A204.1 (cell line): Measurements from ENCODE around the gene AMN.

Experiments used
- FAIRE-seq: peaks from 2 replicates; lab custom pipeline; 2012; peaks lifted over from hg19 to GRCh38; lab: Jason Lieb, UNC

AMN gene

GRCh38 chr14:102944448-102945330 is 22.2 kb downstream of the AMN start:
- no peak for FAIRE-seq

- no peak for FAIRE-seq
Measured at GRCh38 chr14:102945346-102946130, 23.1 kb downstream of the AMN start.

- FAIRE-seq = no peak
Measured at GRCh38 chr14:102947321-102948103, 25.0 kb downstream of the AMN start.

- no peak for FAIRE-seq
Measured at GRCh38 chr14:102948698-102949061, 26.2 kb downstream of the AMN start.

GRCh38 chr14:102949062-102949800 is 26.8 kb downstream of the AMN start:
- no peak for FAIRE-seq

GRCh38 chr14:102949801-102950451 is 27.5 kb downstream of the AMN start:
- no peak for FAIRE-seq

- FAIRE-seq = no peak
Measured at GRCh38 chr14:102951034-102951433, 28.6 kb downstream of the AMN start.

- FAIRE-seq = no peak
Measured at GRCh38 chr14:102951799-102952198, 29.3 kb downstream of the AMN start.

- FAIRE-seq = no peak
Measured at GRCh38 chr14:102952276-102952675, 29.8 kb downstream of the AMN start.

GRCh38 chr14:102953100-102953499 is 30.6 kb downstream of the AMN start:
- no peak for FAIRE-seq

- FAIRE-seq = no peak
Measured at GRCh38 chr14:102954081-102954789, 31.8 kb downstream of the AMN start.

GRCh38 chr14:102955636-102956408 is 33.4 kb downstream of the AMN start:
- no peak for FAIRE-seq

GRCh38 chr14:102957222-102957621 is 34.8 kb downstream of the AMN start:
- no peak for FAIRE-seq

- no peak for FAIRE-seq
Measured at GRCh38 chr14:102958461-102958860, 36.0 kb downstream of the AMN start.

- no peak for FAIRE-seq
Measured at GRCh38 chr14:102962111-102962627, 39.7 kb downstream of the AMN start.

GRCh38 chr14:102964152-102964730 is 41.8 kb downstream of the AMN start:
- no peak for FAIRE-seq

GRCh38 chr14:102965282-102965681 is 42.8 kb downstream of the AMN start:
- FAIRE-seq = no peak

GRCh38 chr14:102965971-102966655 is 43.6 kb downstream of the AMN start:
- FAIRE-seq = no peak
